ENCODE measurements around the gene ICAM2.

ICAM2 gene

DNA sequence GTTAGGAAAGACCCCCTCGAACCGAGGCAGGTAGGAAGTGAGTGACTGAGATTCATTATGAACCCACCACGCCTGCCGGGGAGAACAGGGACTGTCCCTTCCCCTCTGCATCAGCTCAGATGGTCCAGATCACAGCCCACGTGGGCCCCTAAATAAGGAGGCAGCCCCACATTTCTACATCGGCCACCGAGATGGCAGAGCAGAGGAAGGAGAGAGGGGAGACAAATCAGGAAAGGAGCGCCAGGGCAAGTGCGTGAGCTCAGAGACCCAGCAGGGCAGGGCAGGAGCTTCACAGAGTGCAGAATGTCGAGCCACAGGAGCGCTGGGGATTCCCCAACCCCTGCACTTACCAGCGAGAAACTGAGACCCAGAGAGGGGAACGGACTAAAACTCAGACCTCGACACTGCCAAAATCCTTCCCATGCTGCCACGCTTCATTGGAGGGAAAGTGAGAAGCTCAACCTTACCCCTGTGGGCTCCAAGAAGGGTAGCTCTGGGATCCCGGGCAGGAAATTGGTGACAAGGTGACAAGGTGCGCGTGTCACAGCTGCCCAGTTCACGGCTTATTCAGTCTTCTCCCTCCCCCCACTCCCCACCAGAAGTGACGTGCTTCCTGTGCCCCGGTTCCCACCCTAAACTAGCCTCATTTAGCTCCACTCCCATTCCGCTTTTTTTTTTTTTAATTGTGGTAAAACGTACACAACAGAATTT is at the start of gene ICAM2:
TSS of gene ICAM2 (minus strand) at position 578 of the 711 bp plus-strand sequence. CDS start 13,942 bp downstream, outside the sequence.
- no peak for DNase-seq (ENCODE audit: low spot score)

DNA sequence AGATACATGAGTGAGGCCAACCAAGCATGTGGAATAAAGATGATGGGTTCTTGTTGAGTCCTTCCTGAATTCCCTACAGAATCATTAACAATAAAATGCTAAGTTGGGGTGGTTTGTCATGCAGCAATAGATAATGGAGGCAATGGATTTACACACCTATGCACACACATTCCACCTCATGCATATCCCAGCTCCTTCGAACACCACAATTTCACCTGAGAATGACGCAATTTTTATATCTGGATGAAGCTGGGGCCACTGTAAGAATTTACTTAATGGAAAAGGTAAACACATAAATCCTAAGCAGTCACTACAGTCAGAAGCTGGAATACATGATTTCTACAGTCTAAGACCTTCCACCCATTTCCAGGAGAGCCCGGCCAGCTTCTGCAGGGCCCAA is 49.8 kb upstream of the ICAM2 start:
- DNase-seq (ENCODE audit: low spot score) = no peak

DNA sequence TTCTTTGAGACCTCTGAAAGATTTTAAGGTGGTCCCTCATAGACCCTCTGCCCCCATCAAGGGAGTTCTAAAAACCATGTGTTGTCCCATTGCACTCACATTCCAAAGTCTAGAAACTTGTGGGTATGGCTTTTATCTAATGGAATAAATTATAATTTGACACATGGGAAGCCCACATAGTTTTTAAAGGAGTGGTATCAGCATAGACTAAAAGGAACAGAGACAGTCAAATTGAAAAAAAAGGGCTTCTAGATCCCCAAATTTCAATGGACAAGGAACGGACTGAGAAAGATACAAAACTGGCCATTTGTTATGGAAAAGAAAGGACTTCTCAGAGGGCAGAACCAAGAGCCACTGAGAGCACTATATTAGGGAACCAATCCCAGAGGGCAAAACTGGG is 48.7 kb upstream of the ICAM2 start:
- DNase-seq (ENCODE audit: low spot score) = no peak

DNA sequence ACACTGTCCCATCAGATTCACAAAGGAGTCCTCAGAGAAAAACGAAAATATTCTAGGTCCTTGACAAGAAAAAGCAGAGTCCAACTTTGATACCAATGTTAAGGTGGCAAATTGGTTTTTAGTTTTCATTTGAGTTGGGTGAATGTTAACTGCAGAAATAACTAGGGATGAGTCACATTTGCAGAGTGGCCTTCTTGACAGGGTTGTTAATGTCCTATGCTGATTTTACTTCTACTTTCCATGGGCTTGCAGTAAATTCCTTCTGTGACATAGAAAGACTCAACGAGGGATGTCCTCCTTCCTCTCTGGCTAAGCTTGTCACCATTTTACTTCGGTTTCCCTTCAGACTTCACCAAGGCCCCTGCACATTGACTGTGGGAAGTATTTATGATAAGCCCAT is 47.2 kb upstream of the ICAM2 start:
- no peak for DNase-seq (ENCODE audit: low spot score)

DNA sequence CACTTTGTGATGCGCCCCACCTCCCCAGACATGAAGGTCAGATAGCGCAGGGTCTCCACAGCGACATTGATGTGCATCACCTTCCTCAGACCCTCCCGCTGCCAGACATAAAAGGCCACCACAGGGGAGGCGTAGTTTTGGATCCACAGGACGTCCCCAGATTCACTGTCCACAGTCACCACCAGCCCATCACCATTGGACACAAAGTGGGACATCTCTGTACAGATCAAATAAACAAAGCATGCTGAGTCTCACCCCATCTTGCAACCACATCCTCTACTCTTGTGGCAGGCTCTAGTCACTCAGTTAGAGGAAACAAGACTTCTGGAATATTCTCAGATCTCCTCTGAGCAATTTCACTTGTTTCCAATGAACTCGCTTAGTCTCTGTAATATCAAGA is 46.3 kb upstream of the ICAM2 start:
- DNase-seq (ENCODE audit: low spot score) = no peak

DNA sequence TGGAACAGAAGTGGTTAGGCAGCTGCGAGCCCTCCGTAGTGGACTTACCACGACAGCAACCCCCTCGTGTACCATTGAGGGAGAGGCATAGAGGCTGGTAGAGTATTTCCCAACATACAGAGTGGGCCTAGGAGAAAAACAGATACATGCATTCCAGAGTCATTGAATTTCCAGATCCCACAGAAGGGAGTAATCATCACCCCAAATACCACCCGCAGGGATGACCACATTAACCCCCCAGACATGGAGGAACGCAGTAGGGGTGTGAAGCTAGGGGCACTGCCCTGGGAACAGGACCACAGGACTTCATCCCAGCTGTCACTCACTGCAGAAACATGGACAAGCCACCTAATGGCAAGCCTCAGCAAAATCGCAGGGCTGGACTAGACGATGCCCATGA is 44.7 kb upstream of the ICAM2 start:
- no peak for DNase-seq (ENCODE audit: low spot score)

DNA sequence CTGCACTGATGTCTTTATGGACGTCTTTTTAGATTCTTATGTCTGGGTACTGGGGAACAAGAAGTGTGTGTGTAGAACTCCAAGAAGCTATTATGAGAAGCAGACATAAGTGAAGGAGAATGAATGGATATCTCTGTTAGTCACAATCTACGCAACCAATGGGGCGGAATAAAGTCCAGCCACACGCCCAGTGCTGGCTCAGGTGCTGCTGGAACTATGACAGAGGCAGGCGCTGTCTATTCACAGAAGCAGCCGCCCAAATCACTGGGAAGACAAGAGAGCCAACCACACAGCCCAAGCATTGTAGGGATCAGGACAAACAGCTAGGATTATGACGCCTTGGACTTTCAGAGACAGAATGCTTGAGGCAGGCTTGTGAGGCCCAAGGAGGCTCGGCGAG is 43.9 kb upstream of the ICAM2 start:
- no peak for DNase-seq (ENCODE audit: low spot score)

DNA sequence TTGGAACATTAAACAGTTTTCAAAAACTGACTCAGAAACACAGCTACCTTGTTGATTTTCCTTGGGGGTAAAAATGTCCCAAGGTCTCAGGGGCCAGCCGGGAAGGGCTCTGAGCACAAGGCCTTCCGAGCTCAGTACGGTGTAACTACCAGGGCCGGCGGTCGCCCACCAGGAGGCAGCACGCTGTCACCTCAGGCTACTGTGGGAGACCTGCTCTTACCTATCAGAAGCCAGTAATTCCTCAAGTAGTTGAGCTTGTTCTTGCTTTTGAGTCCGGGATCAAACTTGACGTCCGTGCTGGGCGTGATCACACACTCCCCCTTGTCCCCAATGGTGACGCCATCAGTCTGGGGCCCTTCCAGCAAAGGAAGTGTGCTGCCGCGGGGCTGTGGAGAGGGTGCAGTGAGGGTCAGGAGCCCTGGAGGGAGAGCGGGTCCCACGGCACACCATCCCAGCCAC is 43.4 kb upstream of the ICAM2 start:
- DNase-seq (ENCODE audit: low spot score) = no peak

DNA sequence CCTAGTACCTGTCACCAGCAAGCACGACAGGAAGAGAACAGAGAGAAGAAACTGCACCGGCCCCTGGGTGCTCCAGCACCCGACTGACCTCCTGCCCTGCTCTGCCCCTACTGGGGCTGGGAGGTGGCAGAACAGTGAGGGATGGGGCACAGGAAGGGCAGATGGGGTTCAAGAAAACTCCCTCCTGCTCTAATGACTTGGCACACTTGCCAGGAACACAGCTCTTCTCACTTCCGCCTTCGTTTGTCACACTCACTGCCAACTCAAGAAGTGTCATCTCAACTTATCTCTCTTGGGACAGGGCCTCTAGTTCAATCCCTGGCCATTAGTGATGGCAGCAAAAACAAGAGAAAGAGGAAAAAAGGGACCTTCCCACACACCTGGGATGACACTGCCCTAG is 42.7 kb upstream of the ICAM2 start:
- peak; percentile 19 for DNase-seq (ENCODE audit: low spot score)

DNA sequence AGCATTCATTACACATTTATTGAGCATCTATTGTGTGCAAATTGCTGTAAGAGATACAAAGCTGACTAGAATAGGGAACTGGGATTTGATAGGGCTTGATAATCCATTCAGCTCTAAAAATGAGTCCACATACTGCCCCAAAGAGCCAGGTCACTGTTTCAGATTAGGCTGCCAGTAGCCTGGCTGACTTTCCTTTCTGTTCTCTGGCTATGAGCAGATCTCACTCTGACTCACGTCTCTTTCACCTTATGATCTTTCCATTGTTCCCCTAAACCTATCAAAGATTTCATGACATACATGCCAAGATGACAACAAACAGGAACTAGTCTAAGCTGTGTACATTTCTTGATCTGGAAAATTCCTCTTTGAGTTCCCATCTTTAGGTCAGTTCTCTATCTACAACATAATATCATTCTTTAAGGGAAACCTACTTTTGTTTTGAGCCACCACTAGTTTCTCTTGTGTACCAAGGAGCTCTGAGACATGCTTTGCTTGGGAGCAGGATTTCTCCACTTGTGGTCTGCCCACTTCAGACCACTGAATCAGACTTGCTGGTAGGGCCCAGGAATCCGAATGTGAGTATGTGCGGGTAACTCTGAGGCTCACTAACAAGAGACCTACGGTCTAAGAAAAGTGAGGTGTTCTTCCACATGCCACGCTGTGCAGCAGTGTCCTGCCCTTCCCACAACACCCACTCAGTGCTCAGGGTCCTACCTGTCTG is 40.9 kb upstream of the ICAM2 start:
- DNase-seq (ENCODE audit: low spot score) = no peak

DNA sequence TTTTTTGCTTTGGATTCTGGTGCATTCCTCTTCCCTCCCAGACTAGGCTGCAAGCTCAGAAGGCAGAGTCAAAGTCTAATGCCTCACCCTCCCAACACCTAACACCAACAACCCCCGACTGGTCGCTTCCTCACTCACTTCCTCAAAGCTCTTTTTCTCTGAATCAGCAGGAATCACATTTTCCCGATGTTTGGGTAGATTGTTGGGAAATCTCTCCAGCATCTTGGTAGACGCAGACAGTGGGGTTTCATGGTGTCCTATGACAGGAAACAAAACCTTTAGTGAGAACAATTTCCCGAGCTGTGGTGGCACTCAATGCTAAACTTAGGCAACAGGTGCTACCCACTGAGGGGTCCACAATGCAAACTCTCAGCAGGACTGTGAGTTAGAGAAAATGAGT is 39.9 kb upstream of the ICAM2 start:
- DNase-seq (ENCODE audit: low spot score) = no peak

DNA sequence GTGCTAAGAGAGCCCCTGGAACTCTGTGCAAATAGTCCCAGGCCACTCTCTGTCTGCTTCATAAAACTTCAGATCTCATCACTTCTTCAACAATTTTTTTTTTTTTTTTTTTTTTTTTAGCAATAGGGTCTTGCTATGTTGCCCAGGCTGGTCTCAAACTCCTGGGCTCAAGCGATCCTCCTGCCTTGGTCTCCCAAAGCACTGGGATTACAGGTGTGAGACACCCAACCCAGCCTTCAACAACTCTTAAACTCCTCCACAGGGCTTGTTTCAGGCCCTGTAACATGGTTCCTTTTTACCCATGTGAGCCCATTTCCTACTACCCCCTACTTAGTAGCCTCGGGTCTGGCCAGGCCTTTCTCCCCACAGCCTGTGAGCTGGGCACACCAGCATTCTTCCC is 39.3 kb upstream of the ICAM2 start:
- DNase-seq (ENCODE audit: low spot score) = no peak

DNA sequence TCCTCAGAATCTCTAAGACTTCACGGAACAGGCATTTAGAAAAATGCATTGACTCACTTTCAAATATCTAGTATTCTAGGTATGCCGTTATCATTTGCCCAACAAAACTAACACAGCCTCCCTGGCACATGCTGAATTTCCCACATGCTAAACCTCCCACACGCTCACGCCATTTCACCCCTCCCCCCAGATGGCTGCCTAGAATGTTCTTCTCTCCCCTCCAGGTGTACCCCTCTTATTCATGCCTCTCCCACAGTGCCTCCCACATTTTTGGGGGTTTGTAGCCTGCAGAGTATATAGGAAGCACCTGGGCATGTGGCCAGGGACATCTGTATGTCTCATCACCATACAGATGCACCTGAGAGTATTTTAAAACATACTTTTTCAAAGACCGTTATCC is 38.2 kb upstream of the ICAM2 start:
- no peak for DNase-seq (ENCODE audit: low spot score)

DNA sequence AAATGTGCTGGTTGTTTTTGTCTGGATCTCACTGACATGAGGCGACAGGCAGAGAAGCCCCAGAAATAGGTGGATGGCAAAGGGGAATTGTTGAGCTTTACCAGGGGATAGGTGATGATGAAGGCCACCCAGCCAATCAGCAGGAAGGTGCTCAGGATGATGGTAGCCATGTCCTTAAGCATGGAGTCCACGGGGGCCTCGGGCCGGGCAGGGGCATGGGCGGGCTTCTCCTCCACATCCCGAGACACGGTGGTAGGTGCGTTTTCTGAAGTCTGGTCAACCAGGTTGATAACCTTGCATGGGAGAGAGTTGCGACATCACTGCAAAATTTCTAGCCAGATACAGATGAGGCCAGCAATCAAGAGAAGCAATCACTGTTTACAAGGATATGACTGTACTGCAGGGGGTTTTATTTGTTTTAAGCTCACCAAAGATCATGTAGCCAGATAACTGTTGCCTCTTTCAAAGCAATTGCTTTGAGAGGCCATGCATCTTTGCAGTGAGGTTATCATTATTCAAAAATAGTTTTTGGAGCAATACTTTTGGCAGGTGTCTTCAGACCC is 37.3 kb upstream of the ICAM2 start:
- DNase-seq (ENCODE audit: low spot score) = no peak

DNA sequence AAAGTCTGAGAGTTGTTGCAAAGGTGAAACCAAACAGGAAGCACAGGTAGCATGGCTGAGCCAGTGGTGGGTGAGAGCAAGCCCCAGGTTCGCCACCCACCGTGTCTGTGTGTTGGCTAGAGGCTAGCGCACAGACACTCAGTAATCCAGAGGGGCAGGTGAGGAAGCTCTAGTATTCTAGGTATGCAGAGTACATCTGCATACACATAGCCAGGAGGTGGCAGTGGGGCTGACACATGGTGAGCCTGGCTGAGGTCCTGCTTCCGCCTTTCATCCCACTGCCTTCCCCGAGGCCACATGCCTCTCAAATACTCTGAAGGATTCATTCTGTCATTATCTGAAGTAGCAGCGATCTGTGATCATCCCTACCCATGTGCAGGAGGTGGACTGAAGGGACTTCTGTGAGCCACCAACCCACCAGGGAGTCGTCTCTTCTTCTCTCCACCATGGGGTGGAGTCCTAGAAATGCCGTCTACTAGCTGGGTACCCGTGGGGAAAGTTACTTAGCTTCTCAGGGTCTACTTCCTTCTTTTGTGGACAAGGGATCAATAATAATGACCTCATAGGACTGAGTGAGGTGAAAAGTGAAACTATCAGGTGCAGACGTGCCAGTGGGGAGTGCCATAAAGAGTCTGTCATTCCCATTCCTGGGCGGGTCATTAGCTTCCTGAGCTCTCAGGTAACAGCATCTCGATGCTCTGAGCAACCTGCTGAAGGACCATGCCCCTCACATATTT is 36.0 kb upstream of the ICAM2 start:
- no peak for DNase-seq (ENCODE audit: low spot score)

DNA sequence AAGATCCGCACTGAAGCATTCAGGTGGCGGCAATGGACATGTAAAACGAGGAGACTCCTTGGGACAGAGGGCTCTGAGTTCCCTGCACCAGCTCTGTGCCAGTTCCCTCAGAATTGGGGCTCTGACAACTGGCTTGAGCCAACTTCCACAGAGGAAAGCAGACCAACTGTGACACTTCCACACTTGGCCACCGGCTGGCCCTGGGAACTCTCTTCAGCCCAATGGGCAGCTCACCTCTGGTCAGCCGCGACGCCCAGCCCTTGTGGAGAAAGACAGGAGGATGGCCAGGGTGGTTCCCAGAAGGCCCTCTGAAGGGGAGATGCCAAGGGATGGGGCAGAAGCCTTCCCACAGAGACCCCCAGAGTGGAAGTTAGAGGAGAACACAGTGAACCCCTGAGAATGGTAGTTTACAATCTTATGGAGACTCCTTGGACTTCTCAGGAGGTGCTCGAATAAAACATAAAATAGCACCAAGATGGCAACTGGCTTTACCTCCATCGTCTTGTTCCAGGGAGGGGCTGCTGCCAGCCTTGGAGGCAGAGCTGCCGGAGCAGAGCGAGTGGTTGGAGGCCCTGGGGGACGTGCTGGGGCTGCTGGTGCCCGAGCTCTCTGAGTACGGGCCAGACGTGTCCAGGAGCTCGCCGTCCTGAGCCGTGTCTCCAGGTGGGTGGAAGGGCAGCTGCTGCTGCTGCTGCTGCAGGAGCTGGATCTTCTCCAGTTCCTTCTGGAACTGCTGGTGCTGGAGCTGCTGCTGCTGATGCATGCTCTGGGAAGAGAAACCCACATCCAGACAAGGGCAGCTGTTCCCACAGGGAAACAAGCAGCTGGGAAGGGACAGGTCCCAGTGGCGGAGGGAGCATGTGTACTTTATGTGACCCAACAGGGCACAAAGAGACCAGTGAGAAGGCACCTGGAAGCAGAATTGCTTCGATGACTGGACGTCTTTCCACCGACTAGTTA is 35.0 kb upstream of the ICAM2 start:
- DNase-seq (ENCODE audit: low spot score) = no peak

DNA sequence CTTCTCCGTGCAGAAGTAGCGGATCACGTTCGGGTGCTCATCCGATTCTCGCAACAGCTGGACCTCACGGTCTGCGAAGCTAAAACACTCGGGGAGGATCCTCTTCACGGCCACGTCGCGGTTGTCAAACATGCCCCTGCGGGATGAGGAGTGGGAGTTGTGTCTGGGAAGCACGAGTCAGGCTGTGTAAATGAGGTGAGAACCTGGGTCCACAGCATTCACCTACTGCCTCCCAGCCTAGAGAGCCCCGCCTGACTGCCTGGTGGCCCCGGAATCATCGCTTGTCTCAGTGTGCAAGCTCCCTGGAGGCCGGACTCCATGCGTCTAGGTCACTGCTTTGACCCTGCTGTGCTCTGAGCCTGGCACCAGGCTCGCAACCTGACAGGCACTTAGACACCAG is 33.9 kb upstream of the ICAM2 start:
- no peak for DNase-seq (ENCODE audit: low spot score)

DNA sequence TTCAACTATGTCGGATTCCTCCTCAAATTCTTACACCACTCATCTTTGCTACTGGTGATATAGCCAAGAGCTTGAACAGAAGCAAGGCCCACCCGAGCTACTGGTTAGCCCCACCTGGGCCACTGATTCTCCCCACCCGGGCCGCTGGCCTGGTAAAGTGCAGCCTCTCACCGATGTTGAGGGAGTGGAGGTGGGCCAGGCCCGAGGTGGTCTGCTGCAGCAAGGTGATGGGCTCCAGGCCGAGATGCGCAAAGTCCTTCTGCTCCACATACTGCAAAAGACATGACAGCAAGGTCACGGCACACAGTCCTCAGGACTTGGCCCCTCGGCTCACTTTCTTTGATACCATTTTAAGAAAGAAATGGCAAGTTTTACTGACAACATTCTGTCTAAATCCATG is 32.7 kb upstream of the ICAM2 start:
- DNase-seq (ENCODE audit: low spot score) = no peak

DNA sequence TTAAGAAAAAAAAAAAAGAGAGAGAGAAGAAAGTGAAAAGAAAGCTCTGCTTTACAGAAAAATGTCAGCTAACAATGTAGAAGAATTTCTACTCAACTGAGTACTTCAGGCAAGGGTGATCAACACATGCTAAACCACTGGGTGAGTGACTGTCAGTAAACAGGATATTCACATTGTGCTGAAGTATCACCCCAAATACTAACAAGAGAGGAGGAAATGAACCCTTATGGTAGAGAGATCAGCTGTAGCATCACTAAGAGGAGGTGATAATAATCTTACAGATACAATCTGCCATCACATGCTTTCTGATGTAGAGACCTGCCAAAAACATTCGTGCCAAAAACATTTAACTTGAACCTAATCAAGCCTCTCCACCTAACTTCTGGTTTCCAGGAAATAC is 30.7 kb upstream of the ICAM2 start:
- DNase-seq (ENCODE audit: low spot score) = no peak

DNA sequence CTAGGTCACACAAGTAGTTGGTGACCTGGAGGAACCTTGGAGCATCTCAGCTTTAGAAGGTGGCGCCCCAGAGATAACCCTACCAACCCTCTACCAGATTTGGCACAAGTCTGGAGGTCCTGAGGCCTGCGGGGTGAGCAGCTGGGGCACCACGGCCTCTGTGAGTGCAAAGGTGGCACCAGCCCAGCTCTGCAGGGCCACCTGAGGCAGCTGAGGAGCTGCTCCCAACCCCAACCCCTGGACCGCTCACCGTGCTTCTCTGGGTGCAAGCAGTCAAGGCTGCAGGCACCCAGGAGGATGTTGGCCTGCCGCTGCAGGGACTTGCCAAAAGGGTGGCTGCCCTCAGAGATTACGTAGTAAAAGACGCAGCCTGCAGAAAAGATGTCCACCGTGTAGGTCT is 28.4 kb upstream of the ICAM2 start:
- DNase-seq (ENCODE audit: low spot score) = no peak

DNA sequence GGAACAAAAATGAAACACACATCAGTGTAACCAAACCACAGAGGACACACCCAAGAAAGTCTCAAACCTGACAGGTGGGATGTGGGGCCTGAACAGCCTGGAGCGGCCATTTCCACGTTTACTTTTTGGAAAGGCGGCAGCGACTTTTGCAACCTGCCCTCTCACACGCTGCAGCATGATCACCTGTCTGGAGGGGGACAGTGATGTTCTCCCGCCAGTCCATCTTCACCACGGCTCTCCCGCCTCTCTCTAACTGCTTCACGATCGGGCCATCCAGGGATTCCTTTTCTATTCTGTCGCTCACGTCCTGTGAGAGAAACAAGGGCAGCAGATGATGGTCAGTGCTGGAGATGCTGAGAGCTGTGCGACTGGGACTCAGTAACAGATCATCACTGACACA is 24.7 kb upstream of the ICAM2 start:
- DNase-seq (ENCODE audit: low spot score) = no peak
